Tibial artery (tissue), 4 donors: ENCODE results near the gene RPRD1B.

Source experiments
- DNase-seq, 2 donors: peaks; one replicate each; pipeline ENCODE4 v3.0.0-alpha.2; 2019
- H3K27ac ChIP-seq, 2 donors: fragments of 200-600 bp; sonication (generic) in 1 of 2; 1 replicate in 1 of 2; 2 replicates in 1 of 2; pipeline ENCODE4 v1.5.1; 2018 to 2019; ENCODE audit warnings: mild to moderate bottlenecking in 1 of 2
- H3K27me3 ChIP-seq, 2 donors: fragments of 200-600 bp; sonication (generic) in 1 of 2; one replicate each; pipeline versions ENCODE4 v1.5.1 to v1.6.0; 2016 to 2019
- H3K36me3 ChIP-seq, 3 donors: fragments of 200-600 bp; sonication (generic) in 2 of 3; one replicate each; pipeline ENCODE4 v1.5.1; 2016 to 2019; ENCODE audit warnings: mild to moderate bottlenecking in 2 of 3
- H3K4me1 ChIP-seq, 4 donors: fragments of 200-600 bp; sonication (generic) in 2 of 4; 1 replicate in 3 of 4; 2 replicates in 1 of 4; pipeline ENCODE4 v1.5.1; 2016 to 2019
- H3K4me3 ChIP-seq, 2 donors: fragments of 200-600 bp; sonication (generic) in 1 of 2; 1 replicate in 1 of 2; 2 replicates in 1 of 2; pipeline ENCODE4 v1.5.1; 2018 to 2019; ENCODE audit warnings: mild to moderate bottlenecking in 2 of 2
- H3K9me3 ChIP-seq, 3 donors: fragments of 200-600 bp; sonication (generic) in 1 of 3; one replicate each; pipeline ENCODE4 v1.5.1; 2016 to 2019
- intact Hi-C: fragments of 100-400 bp; cut with DNase I; formaldehyde crosslinking; loops from one replicate; pipeline ENCODE4 v1.15.0; 2023; ENCODE audit warnings: low total_unique reads
- TF ChIP-seq, protein P1 (sequence below), 2 experiments: fragments of 200-600 bp in 1 of 2; fragments of 450-650 bp in 1 of 2; IDR thresholded peaks; one replicate each; pipeline ENCODE4 v1.5.1; 2017 to 2019; ENCODE audit warnings: antibody characterized with exemption in 2 of 2, mild to moderate bottlenecking in 1 of 2, moderate library complexity in 1 of 2

The RPRD1B gene

DNA sequence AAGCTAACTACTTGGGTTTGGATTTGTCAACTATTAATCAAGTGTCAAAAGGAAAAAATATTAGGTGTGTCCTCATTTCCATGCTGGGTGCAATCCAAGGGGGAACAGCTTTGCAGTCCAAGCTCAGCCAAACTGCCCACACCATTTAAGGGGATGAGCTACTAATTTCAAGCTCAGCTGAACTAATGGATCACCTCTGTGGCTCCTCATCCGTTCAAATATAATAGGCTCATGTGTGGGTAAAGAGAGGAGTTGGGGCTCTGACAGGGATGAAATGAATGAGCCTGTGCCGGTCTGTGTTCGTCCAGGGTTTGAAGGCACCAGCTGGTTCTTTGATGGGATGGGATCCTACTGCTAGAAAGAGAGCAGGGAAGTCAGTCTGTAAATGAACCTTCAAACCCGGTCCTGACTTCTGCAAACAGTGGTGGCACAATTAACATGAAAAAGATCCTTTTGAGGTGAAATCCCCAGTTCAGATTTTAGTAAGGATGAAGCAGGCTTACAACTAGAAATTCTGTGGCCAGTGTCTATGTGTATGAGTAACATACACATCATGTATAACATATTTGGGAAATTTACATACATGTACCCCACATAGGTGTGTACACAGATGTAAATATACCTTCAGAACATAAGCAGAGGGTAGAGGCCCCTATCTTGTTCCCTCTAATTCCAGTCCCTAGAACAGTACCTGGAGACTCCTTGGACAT, 42.2 kb upstream of the RPRD1B start:
- Histone ChIP-seq H3K4me1 (peaks cover 0 to 33% (median 26%) of the 10 kb centered on the region in 4 donors), H3K27ac (no peak overlapping the region)
- intact Hi-C loops, result loop anchor here (5.0 kb wide), 1 partner anchor 424 kb away; no protein-coding TSS in a partner anchor

DNA sequence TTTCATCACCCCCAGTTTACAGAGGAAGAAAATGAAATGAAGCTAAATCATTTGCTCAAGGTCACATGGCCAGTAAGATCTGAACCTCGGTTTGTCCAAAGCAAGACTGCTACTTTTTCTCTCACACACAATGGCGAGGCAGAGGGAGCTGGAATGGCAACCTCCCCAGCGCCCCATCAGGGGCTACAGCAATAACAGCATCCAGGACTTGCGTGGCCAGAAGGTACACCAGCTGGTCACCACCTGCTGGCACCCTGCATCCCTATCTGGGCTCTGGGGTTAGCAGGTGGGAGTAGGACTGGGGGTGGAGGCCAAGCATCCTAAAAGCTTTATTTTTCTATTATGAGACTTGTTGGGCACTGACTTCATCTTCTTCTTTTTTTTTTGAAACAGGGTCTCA, 41.6 kb upstream of the RPRD1B start:
- no peaks in the 10 kb centered on the region for H3K27me3 ChIP-seq
- no peak overlapping the region for H3K27ac ChIP-seq
- TF ChIP-seq, protein P1, sequence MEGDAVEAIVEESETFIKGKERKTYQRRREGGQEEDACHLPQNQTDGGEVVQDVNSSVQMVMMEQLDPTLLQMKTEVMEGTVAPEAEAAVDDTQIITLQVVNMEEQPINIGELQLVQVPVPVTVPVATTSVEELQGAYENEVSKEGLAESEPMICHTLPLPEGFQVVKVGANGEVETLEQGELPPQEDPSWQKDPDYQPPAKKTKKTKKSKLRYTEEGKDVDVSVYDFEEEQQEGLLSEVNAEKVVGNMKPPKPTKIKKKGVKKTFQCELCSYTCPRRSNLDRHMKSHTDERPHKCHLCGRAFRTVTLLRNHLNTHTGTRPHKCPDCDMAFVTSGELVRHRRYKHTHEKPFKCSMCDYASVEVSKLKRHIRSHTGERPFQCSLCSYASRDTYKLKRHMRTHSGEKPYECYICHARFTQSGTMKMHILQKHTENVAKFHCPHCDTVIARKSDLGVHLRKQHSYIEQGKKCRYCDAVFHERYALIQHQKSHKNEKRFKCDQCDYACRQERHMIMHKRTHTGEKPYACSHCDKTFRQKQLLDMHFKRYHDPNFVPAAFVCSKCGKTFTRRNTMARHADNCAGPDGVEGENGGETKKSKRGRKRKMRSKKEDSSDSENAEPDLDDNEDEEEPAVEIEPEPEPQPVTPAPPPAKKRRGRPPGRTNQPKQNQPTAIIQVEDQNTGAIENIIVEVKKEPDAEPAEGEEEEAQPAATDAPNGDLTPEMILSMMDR (IDR thresholded peaks at IDR 0.05), result no peak
- no peak for DNase-seq
- intact Hi-C loops, result loop anchor here (5.0 kb wide), 1 partner anchor 425 kb away; no protein-coding TSS in a partner anchor
- H3K4me3 ChIP-seq, result no peak overlapping the region
- peaks cover 0 to 27% (median 21%) of the 10 kb centered on the region in 4 donors for H3K4me1 ChIP-seq
- peaks cover 20 to 46% (median 36%) of the 10 kb centered on the region in 3 donors for H3K36me3 ChIP-seq
- no peaks in the 10 kb centered on the region for H3K9me3 ChIP-seq

More for the DNA sequence above, 42.2 kb upstream of the RPRD1B start:
- no peaks in the 10 kb centered on the region for H3K27me3 ChIP-seq
- TF ChIP-seq, protein P1 (IDR thresholded peaks at IDR 0.05), result no peak
- no peak overlapping the region for H3K4me3 ChIP-seq
- peaks cover 16 to 40% (median 30%) of the 10 kb centered on the region in 3 donors for H3K36me3 ChIP-seq
- H3K9me3 ChIP-seq, result no peaks in the 10 kb centered on the region
- no peak for DNase-seq

DNA sequence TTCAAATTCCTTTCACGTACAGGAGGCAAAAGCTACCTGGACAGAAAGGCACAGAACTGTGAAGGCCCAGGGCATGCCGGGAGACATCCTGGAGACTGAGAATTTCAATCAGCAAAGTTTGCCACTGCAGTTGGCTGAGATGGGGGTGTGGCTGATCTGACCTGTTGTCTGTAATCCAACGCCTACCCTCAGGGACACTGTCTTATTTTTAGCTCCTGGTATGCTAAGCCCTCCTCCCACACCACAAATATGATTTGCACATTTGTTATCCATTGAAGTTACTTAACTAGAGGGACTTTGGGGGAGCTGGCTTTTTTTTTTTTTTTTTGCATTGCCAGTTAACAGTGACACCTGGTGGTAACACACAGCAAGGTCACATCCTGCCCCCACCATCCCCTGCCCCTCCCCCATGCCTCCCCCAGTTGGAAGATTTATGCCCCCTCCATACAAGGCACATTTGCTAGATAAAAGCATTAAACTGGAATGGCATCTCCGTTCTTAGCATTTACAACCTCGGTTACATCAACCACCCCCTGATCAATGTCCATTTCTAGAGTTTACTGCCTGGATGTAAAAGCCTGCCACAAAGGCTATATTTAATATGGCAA, 40.6 kb upstream of the RPRD1B start:
- TF ChIP-seq, protein P1 (IDR thresholded peaks at IDR 0.05), result peak; percentile 14 to 52
- intact Hi-C loops, result loop anchor here (5.0 kb wide), 1 partner anchor 426 kb away; no protein-coding TSS in a partner anchor
- H3K4me3 ChIP-seq, result no peak overlapping the region
- DNase-seq, result no peak
- H3K4me1 ChIP-seq, result peaks cover 0 to 17% (median 12%) of the 10 kb centered on the region in 4 donors
- H3K36me3 ChIP-seq, result peaks cover 28 to 56% (median 46%) of the 10 kb centered on the region in 3 donors
- H3K27me3 ChIP-seq, result no peaks in the 10 kb centered on the region
- no peaks in the 10 kb centered on the region for H3K9me3 ChIP-seq
- no peak overlapping the region for H3K27ac ChIP-seq

DNA sequence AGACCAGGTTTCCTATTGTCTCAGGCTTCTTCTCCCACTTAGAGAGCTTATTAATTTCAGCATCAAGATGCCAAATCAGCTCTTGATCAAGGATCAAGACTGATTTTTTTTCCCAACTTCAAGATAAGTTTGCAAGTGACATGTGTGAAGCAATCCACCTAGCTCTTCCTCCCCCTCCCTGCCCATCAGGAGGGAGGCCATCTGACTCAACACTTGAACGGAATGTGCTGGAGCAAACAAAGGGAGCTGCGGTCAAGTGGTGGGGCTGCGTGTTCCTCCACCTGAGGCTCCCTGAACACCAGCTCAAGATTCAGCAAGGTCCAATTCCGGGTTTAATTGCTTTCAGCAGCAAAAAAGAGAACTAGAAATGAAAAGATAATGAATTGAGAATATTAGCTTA, 39.0 kb upstream of the RPRD1B start:
- intact Hi-C loops, result loop anchor here (5.0 kb wide), 1 partner anchor 427 kb away; no protein-coding TSS in a partner anchor
- Histone ChIP-seq H3K9me3 (no peaks in the 10 kb centered on the region), H3K27me3 (no peaks in the 10 kb centered on the region), H3K4me1 (peaks cover 0 to 16% (median 11%) of the 10 kb centered on the region in 4 donors), H3K27ac (no peak overlapping the region), H3K36me3 (peaks cover 44 to 72% (median 62%) of the 10 kb centered on the region in 3 donors), H3K4me3 (no peak overlapping the region)
- TF ChIP-seq, protein P1 (IDR thresholded peaks at IDR 0.05), result no peak
- DNase-seq, result no peak

DNA sequence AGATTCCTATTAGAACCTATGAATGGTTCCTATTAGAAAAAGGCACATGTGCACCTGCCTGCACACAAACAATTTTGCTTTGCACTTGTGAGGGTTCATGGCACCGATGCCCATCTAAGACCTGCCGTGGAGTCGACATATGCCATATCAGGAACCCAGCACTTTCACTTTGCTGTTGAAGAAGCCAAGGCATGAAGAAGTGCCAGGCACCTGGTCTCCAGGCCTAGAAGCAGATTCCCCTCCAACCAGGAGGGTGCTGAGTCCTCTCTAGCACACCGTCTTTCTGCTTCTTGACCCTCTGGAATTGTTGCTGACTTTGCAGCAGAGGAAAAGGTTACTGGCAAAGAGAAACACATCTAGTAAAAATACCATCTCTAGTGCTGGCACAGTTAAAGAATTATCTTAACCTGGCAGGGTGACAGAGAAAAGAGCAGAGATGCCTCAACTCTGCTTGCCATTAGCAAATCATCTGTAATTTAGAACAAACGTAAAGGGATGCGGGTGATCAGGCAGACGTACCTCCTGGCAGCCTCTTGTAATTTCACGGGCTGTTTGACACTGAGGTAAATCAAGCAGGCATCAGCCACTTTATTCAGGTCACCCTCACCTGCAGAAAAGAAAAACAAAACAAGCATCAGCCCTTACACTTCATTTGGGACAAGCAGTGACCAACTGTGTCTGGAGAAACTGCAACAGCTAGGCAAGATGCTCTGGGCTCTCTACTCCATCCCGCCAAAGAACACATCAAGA, 37.5 kb upstream of the RPRD1B start:
- intact Hi-C loops, result no loop called here

More for the DNA sequence above, 37.5 kb upstream of the RPRD1B start:
- peaks cover 55 to 82% (median 77%) of the 10 kb centered on the region in 3 donors for H3K36me3 ChIP-seq
- H3K4me3 ChIP-seq, result no peak overlapping the region
- no peaks in the 10 kb centered on the region for H3K27me3 ChIP-seq
- H3K9me3 ChIP-seq, result no peaks in the 10 kb centered on the region
- TF ChIP-seq, protein P1 (IDR thresholded peaks at IDR 0.05), result no peak
- no peak overlapping the region for H3K27ac ChIP-seq
- DNase-seq, result no peak
- peaks cover 0 to 16% (median 11%) of the 10 kb centered on the region in 4 donors for H3K4me1 ChIP-seq
